ENCODE measurements around the gene CSNK1D.

The CSNK1D gene

GRCh38 chr17:82305727-82306300 lies 32.3 kb upstream of the CSNK1D start:
- TF ChIP-seq, protein P1, sequence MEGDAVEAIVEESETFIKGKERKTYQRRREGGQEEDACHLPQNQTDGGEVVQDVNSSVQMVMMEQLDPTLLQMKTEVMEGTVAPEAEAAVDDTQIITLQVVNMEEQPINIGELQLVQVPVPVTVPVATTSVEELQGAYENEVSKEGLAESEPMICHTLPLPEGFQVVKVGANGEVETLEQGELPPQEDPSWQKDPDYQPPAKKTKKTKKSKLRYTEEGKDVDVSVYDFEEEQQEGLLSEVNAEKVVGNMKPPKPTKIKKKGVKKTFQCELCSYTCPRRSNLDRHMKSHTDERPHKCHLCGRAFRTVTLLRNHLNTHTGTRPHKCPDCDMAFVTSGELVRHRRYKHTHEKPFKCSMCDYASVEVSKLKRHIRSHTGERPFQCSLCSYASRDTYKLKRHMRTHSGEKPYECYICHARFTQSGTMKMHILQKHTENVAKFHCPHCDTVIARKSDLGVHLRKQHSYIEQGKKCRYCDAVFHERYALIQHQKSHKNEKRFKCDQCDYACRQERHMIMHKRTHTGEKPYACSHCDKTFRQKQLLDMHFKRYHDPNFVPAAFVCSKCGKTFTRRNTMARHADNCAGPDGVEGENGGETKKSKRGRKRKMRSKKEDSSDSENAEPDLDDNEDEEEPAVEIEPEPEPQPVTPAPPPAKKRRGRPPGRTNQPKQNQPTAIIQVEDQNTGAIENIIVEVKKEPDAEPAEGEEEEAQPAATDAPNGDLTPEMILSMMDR (IDR thresholded peaks at IDR 0.05; ENCODE audit: low read depth, low read length, missing control alignments): no peak

DNA sequence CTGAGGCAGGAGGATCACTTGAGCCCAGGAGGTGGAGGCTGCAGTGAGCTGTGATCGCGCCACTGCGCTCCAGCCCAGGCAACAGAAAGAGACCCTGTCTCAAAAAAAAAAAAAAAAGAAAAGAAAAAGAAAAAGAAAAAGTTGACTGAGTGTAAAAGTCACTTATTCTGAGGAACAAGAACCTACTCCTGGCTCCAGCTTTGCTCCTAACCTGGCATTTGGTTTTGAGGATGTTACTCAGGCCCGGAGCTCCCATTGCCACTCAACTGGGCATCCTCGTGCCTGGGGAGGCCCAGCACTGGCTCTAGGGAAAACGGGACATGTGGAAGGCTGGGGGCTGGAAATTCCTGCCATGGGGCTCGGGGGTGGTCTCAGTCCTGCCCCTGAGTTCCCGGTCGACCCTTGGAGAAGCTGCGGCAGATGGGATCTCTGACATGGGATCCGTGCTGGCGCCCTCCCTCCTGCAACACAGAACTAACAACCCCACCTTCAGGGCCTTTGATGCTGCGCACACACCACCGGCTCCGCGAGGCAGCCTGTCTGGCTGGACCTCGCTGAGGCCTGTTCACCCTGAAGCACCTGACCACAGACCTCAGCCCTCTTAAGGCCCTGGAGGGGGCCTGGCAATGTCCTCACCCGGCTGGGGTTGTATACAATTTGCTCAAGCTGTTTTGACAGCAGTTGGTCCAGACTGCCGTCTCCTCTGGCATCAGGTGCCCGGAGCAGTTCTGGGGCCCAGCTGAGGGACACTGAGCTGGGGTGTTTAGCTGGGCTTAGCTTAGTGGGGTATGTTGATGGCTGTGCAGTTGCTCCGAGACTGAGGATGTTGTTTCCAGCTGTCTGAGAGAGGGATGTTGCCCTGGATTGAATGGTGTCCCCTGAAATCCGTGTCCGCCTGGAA lies 31.6 kb upstream of the CSNK1D start:
- no peak for DNase-seq (ENCODE audit: low read depth)
- TF ChIP-seq, protein P1 (IDR thresholded peaks at IDR 0.05; ENCODE audit: low read depth, low read length, missing control alignments): no peak
- no peak overlapping the region for H3K4me3 ChIP-seq (ENCODE audit: low read depth, low read length)

More at GRCh38 chr17:82305727-82306300, 32.3 kb upstream of the CSNK1D start:
- no peak for DNase-seq (ENCODE audit: low read depth)
- no peak overlapping the region for H3K4me3 ChIP-seq (ENCODE audit: low read depth, low read length)

DNA sequence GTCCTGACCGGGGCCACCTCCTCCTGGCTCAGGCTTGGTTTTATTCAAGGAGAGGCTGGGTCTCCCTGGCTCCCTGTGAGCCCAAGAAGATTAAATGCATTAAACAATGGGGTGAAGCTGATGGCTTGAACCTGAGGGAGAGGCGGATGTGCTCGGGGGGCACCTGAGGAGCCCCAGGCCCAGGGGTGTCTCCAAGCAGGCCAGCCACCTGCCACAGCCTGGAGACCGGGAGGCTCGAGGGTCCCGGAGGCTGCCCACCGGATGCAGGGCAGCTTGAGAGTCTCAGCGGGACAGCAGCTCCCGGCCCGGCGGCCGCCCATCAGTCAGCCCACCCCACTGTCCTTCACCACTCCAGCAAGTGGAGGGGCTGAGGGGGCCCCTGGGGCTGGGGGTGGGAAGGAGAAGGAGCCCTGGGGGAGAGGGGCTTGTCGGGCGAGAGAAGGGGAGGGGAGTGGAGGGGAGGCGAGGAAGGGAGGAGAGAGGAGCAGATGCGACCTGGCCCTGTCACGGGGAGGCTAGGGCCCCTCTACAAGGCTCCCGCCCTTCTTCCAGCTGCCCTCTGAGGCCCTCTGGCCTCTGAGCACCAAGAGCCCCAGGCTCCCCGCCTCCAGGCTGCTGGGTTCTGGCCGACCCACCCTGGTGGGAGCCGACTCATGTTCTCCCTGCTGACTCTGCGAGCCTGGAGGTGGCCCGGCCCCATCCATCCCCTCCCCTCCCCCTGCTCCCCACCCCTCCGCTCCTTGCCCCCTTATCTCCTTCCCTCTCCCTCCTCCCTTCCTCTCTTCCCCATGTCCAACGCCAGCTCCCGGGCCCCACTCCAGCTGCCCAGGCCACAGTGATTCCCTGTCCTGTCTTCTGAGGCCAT lies 30.7 kb upstream of the CSNK1D start:
- TF ChIP-seq, protein P1 (IDR thresholded peaks at IDR 0.05; ENCODE audit: low read depth, low read length, missing control alignments): no peak
- H3K4me3 ChIP-seq (ENCODE audit: low read depth, low read length): no peak overlapping the region
- DNase-seq (ENCODE audit: low read depth): no peak

DNA sequence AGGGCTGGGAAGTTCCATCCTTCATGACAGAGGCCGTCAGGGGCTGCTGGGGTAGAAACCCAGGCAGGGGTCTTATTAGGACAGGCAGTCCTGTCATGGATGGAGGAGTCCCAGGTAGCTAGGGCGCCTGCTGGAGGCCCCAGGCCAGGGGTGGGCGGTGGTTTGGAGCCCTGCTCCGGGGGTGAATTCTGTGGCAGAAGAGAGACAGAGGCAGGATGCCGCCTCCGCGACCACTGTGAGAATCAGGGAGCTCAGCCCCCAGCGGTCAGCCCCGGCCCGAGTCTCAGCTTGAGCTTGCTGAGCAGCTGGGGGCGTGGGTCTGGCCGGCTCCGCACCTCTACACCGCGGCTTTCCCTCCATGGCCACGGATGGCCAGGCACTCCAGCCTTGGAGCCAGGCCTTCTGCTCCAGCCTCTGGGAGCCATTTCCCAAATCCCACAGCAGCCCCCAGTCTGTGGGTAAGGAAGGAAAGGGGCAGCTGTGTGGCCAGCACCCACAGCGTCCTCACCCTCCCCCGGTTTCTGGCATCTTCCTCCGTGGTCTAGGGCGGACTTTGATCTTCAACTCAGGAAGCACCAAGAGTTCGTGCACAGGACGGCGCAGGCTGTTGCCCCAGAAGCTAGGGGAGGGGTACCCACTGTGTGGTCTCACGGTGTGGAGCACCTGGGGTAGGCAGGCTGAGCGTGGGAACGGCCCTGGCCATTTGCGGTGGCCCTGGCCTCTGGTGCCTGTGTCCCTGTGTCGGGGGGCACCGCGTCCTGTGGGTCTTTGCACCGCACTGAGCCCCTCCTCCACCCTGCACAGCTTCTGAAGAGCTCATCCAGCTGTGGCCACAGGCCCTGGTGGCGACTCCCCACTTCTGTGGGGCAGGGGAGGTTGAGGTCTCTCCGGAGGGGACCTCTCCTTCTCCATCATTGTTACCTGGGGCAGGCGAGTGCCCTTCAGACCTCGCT lies 29.8 kb upstream of the CSNK1D start:
- TF ChIP-seq, protein P1 (IDR thresholded peaks at IDR 0.05; ENCODE audit: low read depth, low read length, missing control alignments): no peak
- H3K4me3 ChIP-seq (ENCODE audit: low read depth, low read length): no peak overlapping the region
- no peak for DNase-seq (ENCODE audit: low read depth)

GRCh38 chr17:82302568-82302963 lies 29.1 kb upstream of the CSNK1D start:
- DNase-seq (ENCODE audit: low read depth): no peak
- TF ChIP-seq, protein P1 (IDR thresholded peaks at IDR 0.05; ENCODE audit: low read depth, low read length, missing control alignments): no peak
- H3K4me3 ChIP-seq (ENCODE audit: low read depth, low read length): no peak overlapping the region
